GM19372 (cell line): ENCODE results near the gene ELMOD2.

Experiments
- ATAC-seq: cut with Tn5 transposase; IDR thresholded peaks from one replicate; pipeline ENCODE4 v1.9.1; 2021; ENCODE audit warnings: mild to moderate bottlenecking, low read depth, moderate library complexity; ENCODE audit not compliant: unreplicated experiment

ELMOD2 gene

GRCh38 chr4:140579278-140579677, 55.3 kb downstream of the ELMOD2 start:
- ATAC-seq: no peak

- no peak for ATAC-seq
Measured at GRCh38 chr4:140581078-140581477, 57.1 kb downstream of the ELMOD2 start.

- ATAC-seq: no peak
Measured at GRCh38 chr4:140584439-140584838, 60.5 kb downstream of the ELMOD2 start.

- no peak for ATAC-seq
Measured at GRCh38 chr4:140595065-140595464, 71.1 kb downstream of the ELMOD2 start.

GRCh38 chr4:140600408-140600807, 76.4 kb downstream of the ELMOD2 start:
- ATAC-seq: no peak

GRCh38 chr4:140602714-140603113, 78.7 kb downstream of the ELMOD2 start:
- ATAC-seq: no peak

- ATAC-seq: no peak
Measured at GRCh38 chr4:140603286-140603685, 79.3 kb downstream of the ELMOD2 start.
